K562 (cell line): ENCODE results near the gene COQ10B. TPM values are rescaled to one million over a fixed set of nuclear protein-coding genes. Genes with fewer than 3 reads are reported as not detected.

Experiments
- EHMT2 ChIP-seq: fragments of 450-650 bp; IDR thresholded peaks from 2 replicates; pipeline ENCODE4 v1.6.1; 2018; ENCODE audit warnings: antibody characterized with exemption
- ELF1 ChIP-seq: fragments of 200-800 bp; sonication (Bioruptor generic); IDR thresholded peaks from 2 replicates; pipeline ENCODE4 v1.6.1; 2016; ENCODE audit warnings: missing genetic modification characterization, missing compliant biosample characterization
- FOXA3 ChIP-seq, 2 experiments: fragments of 450-650 bp in 1 of 2; sonication (generic) in 1 of 2; formaldehyde crosslinking; IDR thresholded peaks in 1 of 2; conservative IDR thresholded peaks in 1 of 2; 2 replicates each; pipeline versions ENCODE4 v1.4.0 to v1.8.0; 2020 to 2022; ENCODE audit warnings: mild to moderate bottlenecking in 2 of 2, missing genetic modification reagents in 1 of 2
- GTF2F1 ChIP-seq: IDR thresholded peaks from 2 replicates; pipeline ENCODE4 v1.6.1; 2011; ENCODE audit warnings: low read depth, low read length, improper control_type of control experiment
- HDAC8 ChIP-seq: fragments of 450-650 bp; IDR thresholded peaks from 2 replicates; pipeline ENCODE4 v1.6.1; 2016; ENCODE audit warnings: mild to moderate bottlenecking, missing genetic modification characterization, moderate library complexity, missing compliant biosample characterization
- MXI1 ChIP-seq: IDR thresholded peaks from 2 replicates; pipeline ENCODE4 v1.6.1; 2011; ENCODE audit warnings: low read depth, mild to moderate bottlenecking, improper control_type of control experiment, low read length
- NFYB ChIP-seq: IDR thresholded peaks from 2 replicates; pipeline ENCODE4 v1.6.1; 2011; ENCODE audit warnings: mild to moderate bottlenecking, moderate library complexity; ENCODE audit not compliant: insufficient read length; ENCODE audit errors: extremely low read depth
- NONO ChIP-seq, 2 experiments: fragments of 200-400 bp in 1 of 2; fragments of 450-650 bp in 1 of 2; formaldehyde crosslinking in 1 of 2; IDR thresholded peaks; 2 replicates each; pipeline ENCODE4 v1.6.1; 2017; ENCODE audit warnings: low read depth in 2 of 2, mild to moderate bottlenecking in 2 of 2, moderate library complexity in 2 of 2, low read length in 1 of 2
- PHF21A ChIP-seq: fragments of 450-650 bp; IDR thresholded peaks from 2 replicates; pipeline ENCODE4 v1.6.1; 2017; ENCODE audit warnings: low read depth, borderline replicate concordance
- PTRF ChIP-seq: fragments of 450-650 bp; IDR thresholded peaks from 2 replicates; pipeline ENCODE4 v1.6.1; 2016; ENCODE audit warnings: mild to moderate bottlenecking, missing genetic modification characterization, missing compliant biosample characterization
- RB1 ChIP-seq: fragments of 450-650 bp; IDR thresholded peaks from 2 replicates; pipeline ENCODE4 v1.6.1; 2017; ENCODE audit warnings: low read depth, mild to moderate bottlenecking
- RBFOX2 ChIP-seq: fragments of 200-400 bp; formaldehyde crosslinking; IDR thresholded peaks from 2 replicates; pipeline ENCODE4 v1.6.1; 2017; ENCODE audit warnings: low read depth, mild to moderate bottlenecking, low read length, moderate library complexity
- SAFB2 ChIP-seq: fragments of 200-400 bp; formaldehyde crosslinking; IDR thresholded peaks from 2 replicates; pipeline ENCODE4 v1.6.1; 2018; ENCODE audit warnings: borderline replicate concordance, low read length, low read depth, moderate library complexity; ENCODE audit not compliant: severe bottlenecking
- STAT5A ChIP-seq: IDR thresholded peaks from 2 replicates; pipeline ENCODE4 v1.6.1; 2012; ENCODE audit warnings: low read length, inconsistent platforms, borderline replicate concordance
- ZBED1 ChIP-seq: IDR thresholded peaks from 2 replicates; pipeline ENCODE4 v1.6.1; 2014
- ZNF253 ChIP-seq: fragments of 250-450 bp; sonication (Bioruptor Pico); conservative IDR thresholded peaks from 2 replicates; pipeline ENCODE4 v1.6.1; 2021; ENCODE audit warnings: mild to moderate bottlenecking
- ZNF263 ChIP-seq: sonication (generic); formaldehyde crosslinking; IDR thresholded peaks from 2 replicates; pipeline ENCODE4 v1.8.0; 2022; ENCODE audit warnings: mild to moderate bottlenecking, missing genetic modification reagents, borderline replicate concordance
- ZNF274 ChIP-seq: IDR thresholded peaks from 2 replicates; pipeline ENCODE4 v1.6.1; 2011; ENCODE audit warnings: low read depth, mild to moderate bottlenecking, low read length, moderate library complexity, borderline replicate concordance
- ZNF717 ChIP-seq: fragments of 250-450 bp; sonication (Bioruptor Pico); IDR thresholded peaks from 2 replicates; pipeline ENCODE4 v1.5.0; 2021
- polyA plus RNA-seq, 8 experiments: library from polyadenylated mRNA; depleted of rRNA in 4 of 8; stranded (reverse) in 5 of 8; unstranded in 3 of 8; fragments of >200 nt; fragmentation: Nextera tagmentation in 2 of 8; fragmentation: Illumina TruSeq in 1 of 8; extraction: Ambion mirVana in 2 of 8; extraction: Trizol in 1 of 8; gene quantifications; 2 replicates each; pipeline versions ENCODE4 v1.2.1 to v1.2.3, GENCODE V29; 2011 to 2014; ENCODE audit warnings: inconsistent platforms in 1 of 8, missing spikeins in 1 of 8
- total RNA-seq, 7 experiments: library from RNA; depleted of rRNA in 6 of 7; stranded (reverse); fragments of >200 nt in 6 of 7; fragmentation: Illumina TruSeq in 2 of 7; extraction: Trizol in 2 of 7; gene quantifications; 2 replicates each; pipeline versions ENCODE4 v1.2.1 to v1.2.3, GENCODE V29; 2011 to 2021; ENCODE audit warnings: low replicate concordance in 1 of 7
- TF ChIP-seq, protein P1 (sequence below): fragments of 450-650 bp; IDR thresholded peaks from 2 replicates; pipeline ENCODE4 v1.6.1; 2016; ENCODE audit warnings: mild to moderate bottlenecking
- TF ChIP-seq, protein P2 (sequence below): fragments of 250-450 bp; sonication (Bioruptor Pico); IDR thresholded peaks from 2 replicates; pipeline ENCODE4 v1.9.0; 2021; ENCODE audit warnings: mild to moderate bottlenecking
- TF ChIP-seq, protein P3 (sequence below): fragments of 250-450 bp; sonication (Bioruptor Pico); IDR thresholded peaks from 2 replicates; pipeline ENCODE4 v1.8.0; 2021; ENCODE audit warnings: moderate library complexity, mild to moderate bottlenecking, inconsistent platforms
- TF ChIP-seq, protein P4 (sequence below): sonication (generic); formaldehyde crosslinking; IDR thresholded peaks from 2 replicates; pipeline ENCODE4 v1.8.1; 2023; ENCODE audit warnings: mild to moderate bottlenecking, missing genetic modification reagents

COQ10B gene
- total and polyA plus RNA-seq, 9 of the 15 experiments (the other 6 are each of a cell fraction or from before 2014, with no cell fraction given): 3.1 to 13.1 (median 7.7) TPM

DNA sequence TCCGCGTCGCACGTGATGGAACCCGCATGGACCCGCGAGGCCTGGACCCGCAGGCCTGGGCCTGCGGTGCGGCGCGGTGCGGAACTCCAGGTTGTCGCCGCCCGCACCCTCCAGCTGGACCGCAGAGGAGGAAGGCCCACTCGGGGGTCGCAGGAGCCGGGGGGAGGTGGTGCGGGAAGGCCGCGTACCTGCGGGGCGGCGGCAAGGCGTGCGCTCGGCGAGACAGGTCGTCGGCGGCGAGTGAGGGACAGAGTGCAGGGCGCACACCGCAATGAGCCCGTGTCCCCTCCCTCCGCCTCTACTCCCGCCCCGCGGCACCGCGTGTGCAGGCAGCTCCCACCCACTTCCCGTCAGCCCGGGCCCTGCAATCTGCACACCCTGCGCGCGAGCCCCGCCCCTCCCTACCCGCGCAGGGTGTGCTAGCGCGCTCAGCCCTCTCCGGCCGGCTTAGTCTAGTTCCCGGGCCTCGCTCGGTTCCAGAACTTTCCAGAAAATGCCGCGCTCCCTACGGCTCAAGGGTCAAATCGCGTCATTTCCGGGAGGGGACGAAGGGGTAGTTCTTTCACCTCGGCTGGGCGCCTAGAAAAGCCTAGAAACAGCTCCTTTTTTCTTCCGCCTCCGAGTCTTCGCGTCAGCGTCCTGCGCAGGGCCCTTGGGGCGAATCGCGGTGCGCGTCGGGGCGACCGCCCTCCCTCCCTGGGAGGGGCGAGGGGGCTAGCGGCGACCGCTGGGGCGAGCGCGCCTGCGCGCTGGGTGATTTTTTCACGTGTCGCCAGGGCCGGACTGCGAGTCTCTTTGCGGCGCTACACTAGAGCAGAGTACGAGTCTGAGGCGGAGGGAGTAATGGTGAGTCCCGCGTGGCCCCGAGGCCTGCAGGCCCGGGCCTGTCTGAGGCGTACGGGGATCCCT is 46.5 kb downstream of the COQ10B start, which contains the start of the genes HSPD1 and HSPE1 (continued):
- TF ChIP-seq, protein P1, sequence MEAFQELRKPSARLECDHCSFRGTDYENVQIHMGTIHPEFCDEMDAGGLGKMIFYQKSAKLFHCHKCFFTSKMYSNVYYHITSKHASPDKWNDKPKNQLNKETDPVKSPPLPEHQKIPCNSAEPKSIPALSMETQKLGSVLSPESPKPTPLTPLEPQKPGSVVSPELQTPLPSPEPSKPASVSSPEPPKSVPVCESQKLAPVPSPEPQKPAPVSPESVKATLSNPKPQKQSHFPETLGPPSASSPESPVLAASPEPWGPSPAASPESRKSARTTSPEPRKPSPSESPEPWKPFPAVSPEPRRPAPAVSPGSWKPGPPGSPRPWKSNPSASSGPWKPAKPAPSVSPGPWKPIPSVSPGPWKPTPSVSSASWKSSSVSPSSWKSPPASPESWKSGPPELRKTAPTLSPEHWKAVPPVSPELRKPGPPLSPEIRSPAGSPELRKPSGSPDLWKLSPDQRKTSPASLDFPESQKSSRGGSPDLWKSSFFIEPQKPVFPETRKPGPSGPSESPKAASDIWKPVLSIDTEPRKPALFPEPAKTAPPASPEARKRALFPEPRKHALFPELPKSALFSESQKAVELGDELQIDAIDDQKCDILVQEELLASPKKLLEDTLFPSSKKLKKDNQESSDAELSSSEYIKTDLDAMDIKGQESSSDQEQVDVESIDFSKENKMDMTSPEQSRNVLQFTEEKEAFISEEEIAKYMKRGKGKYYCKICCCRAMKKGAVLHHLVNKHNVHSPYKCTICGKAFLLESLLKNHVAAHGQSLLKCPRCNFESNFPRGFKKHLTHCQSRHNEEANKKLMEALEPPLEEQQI: peak; percentile 42; the same call in 1 of the 2 replicates
- TF ChIP-seq ZNF263 (peak; percentile 61), NFYB (no peak), GTF2F1 (no peak), PTRF (tag) (no peak), EHMT2 (no peak), RBFOX2 (peak; percentile 89), MXI1 (peak; percentile 54; the same call in 1 of the 2 replicates), NONO (IDR thresholded peaks at IDR 0.05; ENCODE audit: low read depth in 2 of 2, low read length in 1 of 2) (peak; percentile 71 to 84; a peak in 2 of 4 replicates), ELF1 (peak; percentile 88), ZBED1 (no peak), ZNF717 (CRISPR knock-in tag) (no peak), SAFB2 (no peak), HDAC8 (tag) (no peak), FOXA3 (CRISPR knock-in tag; conservative IDR thresholded peaks at IDR 0.05 in 1 of 2, IDR thresholded peaks at IDR 0.05 in 1 of 2) (0 out of 4 replicates have a peak, but pooled peaks of 1 of the 2 experiments have one; percentile 27), STAT5A (no peak; the same call in 1 of the 2 replicates), ZNF253 (CRISPR knock-in tag) (no peak), ZNF274 (no peak; the same call in 1 of the 2 replicates), RB1 (peak; percentile 96), PHF21A (peak; percentile 40; the same call in 1 of the 2 replicates)
- TF ChIP-seq, protein P2, sequence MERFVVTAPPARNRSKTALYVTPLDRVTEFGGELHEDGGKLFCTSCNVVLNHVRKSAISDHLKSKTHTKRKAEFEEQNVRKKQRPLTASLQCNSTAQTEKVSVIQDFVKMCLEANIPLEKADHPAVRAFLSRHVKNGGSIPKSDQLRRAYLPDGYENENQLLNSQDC (CRISPR knock-in tag): no peak
- TF ChIP-seq, protein P3, sequence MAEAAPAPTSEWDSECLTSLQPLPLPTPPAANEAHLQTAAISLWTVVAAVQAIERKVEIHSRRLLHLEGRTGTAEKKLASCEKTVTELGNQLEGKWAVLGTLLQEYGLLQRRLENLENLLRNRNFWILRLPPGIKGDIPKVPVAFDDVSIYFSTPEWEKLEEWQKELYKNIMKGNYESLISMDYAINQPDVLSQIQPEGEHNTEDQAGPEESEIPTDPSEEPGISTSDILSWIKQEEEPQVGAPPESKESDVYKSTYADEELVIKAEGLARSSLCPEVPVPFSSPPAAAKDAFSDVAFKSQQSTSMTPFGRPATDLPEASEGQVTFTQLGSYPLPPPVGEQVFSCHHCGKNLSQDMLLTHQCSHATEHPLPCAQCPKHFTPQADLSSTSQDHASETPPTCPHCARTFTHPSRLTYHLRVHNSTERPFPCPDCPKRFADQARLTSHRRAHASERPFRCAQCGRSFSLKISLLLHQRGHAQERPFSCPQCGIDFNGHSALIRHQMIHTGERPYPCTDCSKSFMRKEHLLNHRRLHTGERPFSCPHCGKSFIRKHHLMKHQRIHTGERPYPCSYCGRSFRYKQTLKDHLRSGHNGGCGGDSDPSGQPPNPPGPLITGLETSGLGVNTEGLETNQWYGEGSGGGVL (CRISPR knock-in tag): no peak
- TF ChIP-seq, protein P4, sequence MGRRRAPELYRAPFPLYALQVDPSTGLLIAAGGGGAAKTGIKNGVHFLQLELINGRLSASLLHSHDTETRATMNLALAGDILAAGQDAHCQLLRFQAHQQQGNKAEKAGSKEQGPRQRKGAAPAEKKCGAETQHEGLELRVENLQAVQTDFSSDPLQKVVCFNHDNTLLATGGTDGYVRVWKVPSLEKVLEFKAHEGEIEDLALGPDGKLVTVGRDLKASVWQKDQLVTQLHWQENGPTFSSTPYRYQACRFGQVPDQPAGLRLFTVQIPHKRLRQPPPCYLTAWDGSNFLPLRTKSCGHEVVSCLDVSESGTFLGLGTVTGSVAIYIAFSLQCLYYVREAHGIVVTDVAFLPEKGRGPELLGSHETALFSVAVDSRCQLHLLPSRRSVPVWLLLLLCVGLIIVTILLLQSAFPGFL (CRISPR knock-in tag): no peak
